K562 (cell line): ENCODE results near the gene GMPR. TPM values are rescaled to one million over a fixed set of nuclear protein-coding genes. Genes with fewer than 3 reads are reported as not detected.

Source experiments
- BHLHE40 ChIP-seq: IDR thresholded peaks from 2 replicates; pipeline ENCODE4 v1.6.1; 2011; ENCODE audit warnings: low read length, improper control_type of control experiment
- CBFB ChIP-seq: sonication (generic); formaldehyde crosslinking; IDR thresholded peaks from 2 replicates; pipeline ENCODE4 v1.4.0; 2020; ENCODE audit warnings: mild to moderate bottlenecking, missing genetic modification reagents
- HDAC2 ChIP-seq: fragments of 450-650 bp; IDR thresholded peaks from 2 replicates; pipeline ENCODE4 v1.6.1; 2016; ENCODE audit warnings: mild to moderate bottlenecking
- HMG20A ChIP-seq: fragments of 450-650 bp; formaldehyde crosslinking; conservative IDR thresholded peaks from 2 replicates; pipeline ENCODE4 v1.4.0; 2020; ENCODE audit warnings: mild to moderate bottlenecking, mixed read lengths
- HNRNPK ChIP-seq: fragments of 200-400 bp; formaldehyde crosslinking; IDR thresholded peaks from one replicate; pipeline ENCODE4 v1.6.1; 2018; ENCODE audit warnings: mild to moderate bottlenecking, low read depth, low read length; ENCODE audit not compliant: poor library complexity, severe bottlenecking
- IFI16 ChIP-seq: fragments of 250-450 bp; sonication (Bioruptor Pico); IDR thresholded peaks from 2 replicates; pipeline ENCODE4 v2.1.2; 2022; ENCODE audit warnings: mild to moderate bottlenecking, inconsistent platforms
- KDM2B ChIP-seq: fragments of 250-450 bp; sonication (Bioruptor Pico); IDR thresholded peaks from 2 replicates; pipeline ENCODE4 v1.8.0; 2021; ENCODE audit warnings: mild to moderate bottlenecking, moderate library complexity
- MCM5 ChIP-seq: fragments of 450-650 bp; IDR thresholded peaks from 2 replicates; pipeline ENCODE4 v1.6.1; 2016; ENCODE audit warnings: low read depth
- NR4A1 ChIP-seq, 2 experiments: fragments of 250-450 bp in 1 of 2; fragments of 450-650 bp in 1 of 2; sonication (Bioruptor Pico) in 1 of 2; IDR thresholded peaks; 2 replicates each; pipeline versions ENCODE4 v1.4.0 to v1.6.1; 2016 to 2020; ENCODE audit warnings: mild to moderate bottlenecking in 2 of 2, missing compliant biosample characterization in 1 of 2, missing genetic modification characterization in 1 of 2, moderate library complexity in 1 of 2
- NRF1 ChIP-seq, 2 experiments: fragments of 450-650 bp; IDR thresholded peaks in 1 of 2; conservative IDR thresholded peaks in 1 of 2; 2 replicates each; pipeline ENCODE4 v1.6.1; 2014; ENCODE audit warnings: mild to moderate bottlenecking in 2 of 2
- PRMT5 ChIP-seq: sonication (generic); formaldehyde crosslinking; IDR thresholded peaks from 2 replicates; pipeline ENCODE4 v1.5.0; 2020; ENCODE audit warnings: missing genetic modification reagents
- SMAD3 ChIP-seq: fragments of 450-650 bp; formaldehyde crosslinking; conservative IDR thresholded peaks from 2 replicates; pipeline ENCODE4 v1.4.0; 2020; ENCODE audit warnings: mild to moderate bottlenecking
- SMAD4 ChIP-seq: fragments of 250-450 bp; sonication (Bioruptor Pico); conservative IDR thresholded peaks from 2 replicates; pipeline ENCODE4 v1.8.0; 2021; ENCODE audit warnings: inconsistent platforms, mild to moderate bottlenecking, moderate library complexity
- SRSF7 ChIP-seq: fragments of 200-400 bp; formaldehyde crosslinking; optimal IDR thresholded peaks from 2 replicates; pipeline ENCODE3; 2017; ENCODE audit warnings: mild to moderate bottlenecking, low read depth, low read length
- STAT5A ChIP-seq: IDR thresholded peaks from 2 replicates; pipeline ENCODE4 v1.6.1; 2012; ENCODE audit warnings: low read length, inconsistent platforms, borderline replicate concordance
- TEAD2 ChIP-seq: fragments of 450-650 bp; IDR thresholded peaks from 2 replicates; pipeline ENCODE4 v1.6.1; 2016; ENCODE audit warnings: missing genetic modification characterization, control low read depth, missing compliant biosample characterization
- ZBTB17 ChIP-seq: fragments of 450-650 bp; formaldehyde crosslinking; IDR thresholded peaks from 2 replicates; pipeline ENCODE4 v1.4.0; 2020; ENCODE audit warnings: mild to moderate bottlenecking
- ZNF57 ChIP-seq: fragments of 450-650 bp; formaldehyde crosslinking; IDR thresholded peaks from 2 replicates; pipeline ENCODE4 v1.4.0; 2020; ENCODE audit warnings: mild to moderate bottlenecking, moderate library complexity
- ZNF696 ChIP-seq: fragments of 250-450 bp; sonication (Bioruptor Pico); conservative IDR thresholded peaks from 2 replicates; pipeline ENCODE4 v1.4.0; 2020; ENCODE audit warnings: mild to moderate bottlenecking, moderate library complexity
- polyA plus RNA-seq, 8 experiments: library from polyadenylated mRNA; depleted of rRNA in 4 of 8; stranded (reverse) in 5 of 8; unstranded in 3 of 8; fragments of >200 nt; fragmentation: Nextera tagmentation in 2 of 8; fragmentation: Illumina TruSeq in 1 of 8; extraction: Ambion mirVana in 2 of 8; extraction: Trizol in 1 of 8; gene quantifications; 2 replicates each; pipeline versions ENCODE4 v1.2.1 to v1.2.3, GENCODE V29; 2011 to 2014; ENCODE audit warnings: inconsistent platforms in 1 of 8, missing spikeins in 1 of 8
- total RNA-seq, 7 experiments: library from RNA; depleted of rRNA in 6 of 7; stranded (reverse); fragments of >200 nt in 6 of 7; fragmentation: Illumina TruSeq in 2 of 7; extraction: Trizol in 2 of 7; gene quantifications; 2 replicates each; pipeline versions ENCODE4 v1.2.1 to v1.2.3, GENCODE V29; 2011 to 2021; ENCODE audit warnings: low replicate concordance in 1 of 7
- TF ChIP-seq, protein P1 (sequence below): sonication (generic); formaldehyde crosslinking; IDR thresholded peaks from 2 replicates; pipeline ENCODE4 v1.8.0; 2023; ENCODE audit warnings: mild to moderate bottlenecking, missing genetic modification reagents
- TF ChIP-seq, protein P2 (sequence below): fragments of 250-450 bp; sonication (Bioruptor Pico); IDR thresholded peaks from 2 replicates; pipeline ENCODE4 v1.4.0; 2020
- TF ChIP-seq, protein P3 (sequence below): fragments of 450-650 bp; IDR thresholded peaks from one replicate; pipeline ENCODE4 v1.6.1; 2018; ENCODE audit warnings: mild to moderate bottlenecking, moderate library complexity; ENCODE audit not compliant: partially characterized antibody
- TF ChIP-seq, protein P4 (sequence below): fragments of 450-650 bp; IDR thresholded peaks from 2 replicates; pipeline ENCODE4 v1.6.1; 2016; ENCODE audit warnings: low read depth, mild to moderate bottlenecking, moderate library complexity

Gene GMPR
- total and polyA plus RNA-seq, 9 of the 15 experiments (the other 6 are each of a cell fraction or from before 2014, with no cell fraction given) = 34.6 to 83.7 (median 49.8) TPM

DNA sequence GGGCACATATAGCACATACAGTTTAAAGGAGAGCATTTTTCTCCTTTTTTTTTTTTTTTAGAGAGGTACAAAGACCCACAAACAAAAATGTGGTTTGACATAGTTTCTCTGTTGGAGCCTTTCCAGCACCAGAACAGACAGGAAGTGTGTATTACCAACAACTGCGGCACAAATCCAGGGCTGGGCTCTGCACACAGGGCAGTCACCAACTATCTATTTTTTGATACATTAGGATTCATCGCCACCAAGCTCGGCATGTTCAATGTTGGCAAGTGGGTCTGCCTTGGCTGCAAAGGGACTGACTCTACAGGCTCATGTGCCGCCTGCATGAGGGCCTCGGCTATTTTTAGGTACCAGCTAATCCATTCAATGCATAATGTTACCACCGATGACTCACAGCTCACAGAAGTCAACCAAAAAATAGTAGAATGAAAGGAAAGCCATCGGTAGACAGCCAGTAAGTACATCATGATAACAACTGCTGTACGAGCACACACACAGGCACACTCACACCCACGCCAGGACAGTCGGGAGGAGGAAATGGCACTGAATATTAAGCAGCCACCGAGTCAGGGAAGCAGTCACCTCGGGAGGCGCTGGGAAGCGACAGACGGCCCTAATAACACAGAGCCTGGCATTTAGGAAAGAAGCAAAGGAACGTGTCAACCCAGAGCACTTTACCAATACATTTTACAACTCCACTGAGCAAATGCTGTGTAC, 81.6 kb downstream of the GMPR start (continued):
- TF ChIP-seq HDAC2 (no peak; the same call in none of the 2 replicates), KDM2B (CRISPR knock-in tag) (no peak), SMAD4 (peak; percentile 86), HNRNPK (no peak), SMAD3 (CRISPR knock-in tag) (no peak), ZBTB17 (no peak), IFI16 (CRISPR knock-in tag) (no peak), NR4A1 (CRISPR knock-in tag; IDR thresholded peaks at IDR 0.05) (no peak), NR4A1 (tag; IDR thresholded peaks at IDR 0.05) (no peak), TEAD2 (no peak), NRF1 (conservative IDR thresholded peaks at IDR 0.05 in 1 of 2, IDR thresholded peaks at IDR 0.05 in 1 of 2) (peak; percentile 35 to 51; a peak in 2 of 4 replicates), STAT5A (0 out of 2 replicates have a peak, but pooled peaks have one; percentile 28), ZNF57 (CRISPR knock-in tag) (no peak), ZNF696 (CRISPR knock-in tag) (no peak), MCM5 (no peak), PRMT5 (CRISPR knock-in tag) (no peak), CBFB (CRISPR knock-in tag) (no peak), HMG20A (CRISPR knock-in tag) (no peak), BHLHE40 (peak; percentile 88), SRSF7 (no peak)
- TF ChIP-seq, protein P1, sequence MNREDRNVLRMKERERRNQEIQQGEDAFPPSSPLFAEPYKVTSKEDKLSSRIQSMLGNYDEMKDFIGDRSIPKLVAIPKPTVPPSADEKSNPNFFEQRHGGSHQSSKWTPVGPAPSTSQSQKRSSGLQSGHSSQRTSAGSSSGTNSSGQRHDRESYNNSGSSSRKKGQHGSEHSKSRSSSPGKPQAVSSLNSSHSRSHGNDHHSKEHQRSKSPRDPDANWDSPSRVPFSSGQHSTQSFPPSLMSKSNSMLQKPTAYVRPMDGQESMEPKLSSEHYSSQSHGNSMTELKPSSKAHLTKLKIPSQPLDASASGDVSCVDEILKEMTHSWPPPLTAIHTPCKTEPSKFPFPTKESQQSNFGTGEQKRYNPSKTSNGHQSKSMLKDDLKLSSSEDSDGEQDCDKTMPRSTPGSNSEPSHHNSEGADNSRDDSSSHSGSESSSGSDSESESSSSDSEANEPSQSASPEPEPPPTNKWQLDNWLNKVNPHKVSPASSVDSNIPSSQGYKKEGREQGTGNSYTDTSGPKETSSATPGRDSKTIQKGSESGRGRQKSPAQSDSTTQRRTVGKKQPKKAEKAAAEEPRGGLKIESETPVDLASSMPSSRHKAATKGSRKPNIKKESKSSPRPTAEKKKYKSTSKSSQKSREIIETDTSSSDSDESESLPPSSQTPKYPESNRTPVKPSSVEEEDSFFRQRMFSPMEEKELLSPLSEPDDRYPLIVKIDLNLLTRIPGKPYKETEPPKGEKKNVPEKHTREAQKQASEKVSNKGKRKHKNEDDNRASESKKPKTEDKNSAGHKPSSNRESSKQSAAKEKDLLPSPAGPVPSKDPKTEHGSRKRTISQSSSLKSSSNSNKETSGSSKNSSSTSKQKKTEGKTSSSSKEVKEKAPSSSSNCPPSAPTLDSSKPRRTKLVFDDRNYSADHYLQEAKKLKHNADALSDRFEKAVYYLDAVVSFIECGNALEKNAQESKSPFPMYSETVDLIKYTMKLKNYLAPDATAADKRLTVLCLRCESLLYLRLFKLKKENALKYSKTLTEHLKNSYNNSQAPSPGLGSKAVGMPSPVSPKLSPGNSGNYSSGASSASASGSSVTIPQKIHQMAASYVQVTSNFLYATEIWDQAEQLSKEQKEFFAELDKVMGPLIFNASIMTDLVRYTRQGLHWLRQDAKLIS (CRISPR knock-in tag) = no peak
- TF ChIP-seq, protein P2, sequence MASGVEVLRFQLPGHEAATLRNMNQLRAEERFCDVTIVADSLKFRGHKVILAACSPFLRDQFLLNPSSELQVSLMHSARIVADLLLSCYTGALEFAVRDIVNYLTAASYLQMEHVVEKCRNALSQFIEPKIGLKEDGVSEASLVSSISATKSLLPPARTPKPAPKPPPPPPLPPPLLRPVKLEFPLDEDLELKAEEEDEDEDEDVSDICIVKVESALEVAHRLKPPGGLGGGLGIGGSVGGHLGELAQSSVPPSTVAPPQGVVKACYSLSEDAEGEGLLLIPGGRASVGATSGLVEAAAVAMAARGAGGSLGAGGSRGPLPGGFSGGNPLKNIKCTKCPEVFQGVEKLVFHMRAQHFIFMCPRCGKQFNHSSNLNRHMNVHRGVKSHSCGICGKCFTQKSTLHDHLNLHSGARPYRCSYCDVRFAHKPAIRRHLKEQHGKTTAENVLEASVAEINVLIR (CRISPR knock-in tag) = 0 out of 2 replicates have a peak, but pooled peaks have one; percentile 22
- TF ChIP-seq, protein P3, sequence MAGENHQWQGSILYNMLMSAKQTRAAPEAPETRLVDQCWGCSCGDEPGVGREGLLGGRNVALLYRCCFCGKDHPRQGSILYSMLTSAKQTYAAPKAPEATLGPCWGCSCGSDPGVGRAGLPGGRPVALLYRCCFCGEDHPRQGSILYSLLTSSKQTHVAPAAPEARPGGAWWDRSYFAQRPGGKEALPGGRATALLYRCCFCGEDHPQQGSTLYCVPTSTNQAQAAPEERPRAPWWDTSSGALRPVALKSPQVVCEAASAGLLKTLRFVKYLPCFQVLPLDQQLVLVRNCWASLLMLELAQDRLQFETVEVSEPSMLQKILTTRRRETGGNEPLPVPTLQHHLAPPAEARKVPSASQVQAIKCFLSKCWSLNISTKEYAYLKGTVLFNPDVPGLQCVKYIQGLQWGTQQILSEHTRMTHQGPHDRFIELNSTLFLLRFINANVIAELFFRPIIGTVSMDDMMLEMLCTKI = no peak
- TF ChIP-seq, protein P4, sequence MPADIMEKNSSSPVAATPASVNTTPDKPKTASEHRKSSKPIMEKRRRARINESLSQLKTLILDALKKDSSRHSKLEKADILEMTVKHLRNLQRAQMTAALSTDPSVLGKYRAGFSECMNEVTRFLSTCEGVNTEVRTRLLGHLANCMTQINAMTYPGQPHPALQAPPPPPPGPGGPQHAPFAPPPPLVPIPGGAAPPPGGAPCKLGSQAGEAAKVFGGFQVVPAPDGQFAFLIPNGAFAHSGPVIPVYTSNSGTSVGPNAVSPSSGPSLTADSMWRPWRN = peak; percentile 62
